SK-N-MC (cell line): ENCODE data around the gene SAMM50.

ENCODE experiments used
- DNase-seq: peaks from one replicate; pipeline ENCODE4 v3.0.0-alpha.2; 2011; ENCODE audit warnings: low read depth, low spot score
- H3K27ac ChIP-seq: fragments of 200-600 bp; sonication (generic); 2 replicates; pipeline ENCODE4 v1.5.1; 2016; ENCODE audit warnings: mixed run types
- H3K36me3 ChIP-seq: fragments of 200-600 bp; sonication (generic); 2 replicates; pipeline ENCODE4 v1.6.1; 2017; ENCODE audit warnings: antibody characterized with exemption, low read length, mixed read lengths; ENCODE audit not compliant: insufficient read depth
- H3K4me3 ChIP-seq: fragments of 200-600 bp; sonication (generic); 2 replicates; pipeline ENCODE4 v1.5.1; 2016
- H3K9ac ChIP-seq: fragments of 200-600 bp; sonication (generic); 2 replicates; pipeline ENCODE4 v1.8.0; 2017; ENCODE audit warnings: mixed run types, mixed read lengths; ENCODE audit not compliant: insufficient read length
- H3K9me3 ChIP-seq: fragments of 200-600 bp; sonication (generic); 2 replicates; pipeline ENCODE4 v1.6.1; 2017; ENCODE audit warnings: low read depth, mild to moderate bottlenecking, antibody characterized with exemption, low read length, moderate library complexity, mixed read lengths
- EZH2 ChIP-seq: fragments of 200-600 bp; sonication (generic); IDR thresholded peaks from one replicate; pipeline ENCODE4 v1.6.1; 2017; ENCODE audit warnings: antibody characterized with exemption
- FOXP2 ChIP-seq: optimal IDR thresholded peaks from 2 replicates; pipeline ENCODE3; 2011; ENCODE audit warnings: mild to moderate bottlenecking, moderate library complexity; ENCODE audit not compliant: insufficient read depth; ENCODE audit errors: extremely low read length, control extremely low read depth
- POLR2AphosphoS5 ChIP-seq: IDR thresholded peaks from 2 replicates; pipeline ENCODE4 v1.6.1; 2012; ENCODE audit warnings: mild to moderate bottlenecking, low read depth, low read length, borderline replicate concordance

SAMM50 gene

DNA sequence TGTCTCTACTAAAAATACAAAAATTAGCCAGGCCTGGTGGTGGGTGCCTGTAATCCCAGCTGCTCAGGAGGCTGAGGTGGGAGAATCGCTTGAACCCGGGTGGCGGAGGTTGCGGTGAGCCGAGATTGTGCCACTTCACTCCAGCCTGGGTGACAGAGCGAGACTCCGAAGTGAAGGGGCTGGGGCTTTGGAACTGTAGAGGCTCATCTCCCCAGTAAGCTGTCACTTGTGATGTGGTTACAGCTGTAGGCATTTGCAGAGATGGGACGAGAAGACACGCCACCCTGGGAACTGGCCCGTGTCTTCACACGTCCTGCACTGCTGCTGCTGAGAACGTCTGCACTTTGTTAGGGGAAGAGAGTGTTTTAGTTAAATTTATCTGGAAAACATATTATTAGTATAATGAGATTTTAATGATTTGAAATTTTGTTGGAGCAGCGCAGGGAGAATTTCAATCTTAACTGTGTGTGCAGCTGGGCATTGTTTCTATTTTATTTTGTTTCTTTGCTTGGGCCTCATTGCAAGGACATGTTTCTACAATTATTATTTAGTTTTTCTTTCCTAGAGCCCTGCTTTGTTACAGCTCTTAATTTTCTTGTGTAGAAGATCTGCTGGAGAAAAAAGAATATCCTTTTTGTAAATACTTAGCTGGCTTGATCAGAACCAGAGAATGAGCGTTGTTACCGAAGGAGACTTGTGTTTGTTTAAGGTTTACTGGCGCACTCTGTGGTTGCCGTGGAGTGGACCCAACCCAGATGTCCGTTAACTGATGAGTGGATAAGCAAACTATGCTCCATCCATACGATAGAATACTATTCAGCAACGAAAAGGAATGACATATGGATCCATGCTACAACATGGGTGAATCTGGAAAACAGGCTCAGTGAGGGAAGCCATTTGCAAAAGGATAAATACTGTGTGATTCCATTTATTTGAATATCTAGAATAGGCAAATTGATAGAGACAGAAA, 87.3 kb downstream of the SAMM50 start:
- DNase-seq = no peak
- Histone ChIP-seq H3K9me3 (no peaks in the 10 kb centered on the region), H3K4me3 (no peak overlapping the region), H3K36me3 (no peaks in the 10 kb centered on the region), H3K27ac (no peak overlapping the region), H3K9ac (no peak overlapping the region)
- TF ChIP-seq FOXP2 (no peak), POLR2AphosphoS5 (no peak), EZH2 (no peak)

DNA sequence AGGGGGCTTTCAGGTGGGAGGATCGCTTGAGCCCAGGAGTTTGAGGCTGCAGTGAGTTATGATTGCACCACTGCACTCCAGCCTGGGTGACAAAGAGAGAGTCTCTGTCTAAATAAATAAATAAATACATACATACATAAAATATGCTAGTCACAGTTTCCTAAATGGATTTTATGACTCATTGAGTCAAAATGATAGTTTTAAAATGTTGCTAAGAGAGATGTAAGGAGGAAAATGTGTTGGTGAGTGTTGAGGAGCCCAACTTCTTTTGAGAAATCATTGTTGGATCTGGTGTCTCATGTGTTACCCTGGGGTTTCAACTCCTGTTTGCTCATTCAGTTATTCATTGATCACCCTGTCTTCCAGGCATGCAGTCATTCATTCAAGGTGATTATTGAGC, 89.9 kb downstream of the SAMM50 start:
- H3K27ac ChIP-seq = no peak overlapping the region
- no peak overlapping the region for H3K4me3 ChIP-seq
- TF ChIP-seq POLR2AphosphoS5 = no peak
- no peak for TF ChIP-seq EZH2
- no peak for TF ChIP-seq FOXP2
- no peak for DNase-seq
- H3K9ac ChIP-seq = no peak overlapping the region
- H3K9me3 ChIP-seq = no peaks in the 10 kb centered on the region
- no peaks in the 10 kb centered on the region for H3K36me3 ChIP-seq
